Fibroblast of peridontal ligament (primary cell): Measurements from ENCODE around the gene NUCKS1.

Experiments used
- DNase-seq: peaks from one replicate; pipeline ENCODE4 v3.0.0-alpha.2; 2010; ENCODE audit errors: extremely low read depth

Gene NUCKS1

DNA sequence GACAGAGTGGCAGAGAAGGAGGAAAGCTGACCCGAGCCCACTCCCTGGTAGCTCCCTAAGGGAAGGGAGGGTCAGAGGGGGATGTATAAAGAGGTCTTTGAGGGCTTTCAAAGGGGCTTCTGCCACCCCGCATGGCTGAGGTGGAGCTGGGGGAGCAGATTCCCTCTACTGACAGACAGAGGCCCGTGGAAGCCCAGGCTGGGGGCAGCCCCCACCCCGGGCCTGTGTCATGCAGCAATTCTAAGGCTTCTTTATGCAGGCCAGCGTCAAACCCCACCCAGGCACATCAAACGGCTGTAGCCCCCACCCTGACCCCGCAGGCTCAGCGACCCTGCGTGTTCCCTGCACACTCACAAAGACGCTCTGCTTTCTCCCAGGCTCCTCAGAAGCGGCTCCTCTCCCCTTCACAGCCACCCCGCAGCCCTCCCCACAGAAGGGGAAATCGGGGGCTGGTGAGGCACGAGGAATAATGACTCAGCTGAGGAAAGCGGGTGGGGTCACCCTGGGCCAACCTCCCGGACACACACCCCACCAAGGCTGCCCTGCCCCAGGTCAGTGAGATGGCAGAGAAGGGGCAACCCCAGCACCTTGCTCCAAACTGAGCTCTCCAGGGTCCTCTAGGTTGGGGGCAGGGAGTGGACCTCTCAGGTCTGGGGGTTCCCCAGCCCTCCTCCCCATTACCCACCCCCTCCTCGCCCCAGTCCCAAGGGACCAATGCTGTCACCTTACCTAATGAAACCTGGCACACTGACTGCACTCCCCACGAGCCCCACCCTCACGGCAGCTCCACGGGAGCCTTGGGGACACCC is 80.4 kb downstream of the NUCKS1 start:
- DNase-seq: no peak

- no peak for DNase-seq
These were observed 81.0 kb downstream of the NUCKS1 start for GRCh38 chr1:205668951-205669340.

DNA sequence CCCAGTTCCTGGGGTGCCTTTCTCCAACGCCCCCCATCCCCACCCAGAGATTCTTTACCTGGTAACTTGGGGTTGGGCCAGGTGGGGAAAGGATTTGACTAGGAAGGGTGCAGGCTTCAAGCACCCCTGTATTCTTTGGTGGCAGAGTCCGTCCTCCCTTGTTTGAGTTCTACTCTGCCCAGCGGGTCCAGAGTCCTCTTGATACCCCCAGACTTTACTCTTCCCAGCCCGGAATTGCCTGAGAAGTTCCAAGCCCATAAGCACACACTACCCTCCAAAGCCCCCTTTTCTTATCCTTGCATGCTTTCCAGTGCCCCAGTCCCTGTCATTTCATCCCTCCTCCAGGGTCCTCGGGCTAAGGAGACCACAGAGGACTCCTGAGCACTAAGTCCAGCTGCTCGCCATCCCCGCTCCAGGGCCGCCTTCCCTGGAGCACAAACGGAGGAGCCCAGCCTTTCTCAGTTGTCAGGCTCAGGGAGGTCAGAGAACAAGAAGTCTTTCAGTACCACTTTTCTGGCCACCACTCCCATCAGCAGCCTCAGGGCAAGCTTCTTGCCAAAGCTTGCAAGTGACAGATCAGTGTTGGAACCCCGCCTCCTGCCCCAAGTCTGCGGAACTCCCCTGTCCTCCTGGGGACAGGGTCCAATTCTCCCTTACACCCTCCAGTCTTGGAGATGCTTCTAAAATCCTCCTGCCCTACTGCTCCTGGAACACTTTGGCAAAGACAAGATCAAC is 81.9 kb downstream of the NUCKS1 start:
- DNase-seq: no peak

- no peak for DNase-seq
These were observed 83.4 kb downstream of the NUCKS1 start for GRCh38 chr1:205666372-205667166.

DNA sequence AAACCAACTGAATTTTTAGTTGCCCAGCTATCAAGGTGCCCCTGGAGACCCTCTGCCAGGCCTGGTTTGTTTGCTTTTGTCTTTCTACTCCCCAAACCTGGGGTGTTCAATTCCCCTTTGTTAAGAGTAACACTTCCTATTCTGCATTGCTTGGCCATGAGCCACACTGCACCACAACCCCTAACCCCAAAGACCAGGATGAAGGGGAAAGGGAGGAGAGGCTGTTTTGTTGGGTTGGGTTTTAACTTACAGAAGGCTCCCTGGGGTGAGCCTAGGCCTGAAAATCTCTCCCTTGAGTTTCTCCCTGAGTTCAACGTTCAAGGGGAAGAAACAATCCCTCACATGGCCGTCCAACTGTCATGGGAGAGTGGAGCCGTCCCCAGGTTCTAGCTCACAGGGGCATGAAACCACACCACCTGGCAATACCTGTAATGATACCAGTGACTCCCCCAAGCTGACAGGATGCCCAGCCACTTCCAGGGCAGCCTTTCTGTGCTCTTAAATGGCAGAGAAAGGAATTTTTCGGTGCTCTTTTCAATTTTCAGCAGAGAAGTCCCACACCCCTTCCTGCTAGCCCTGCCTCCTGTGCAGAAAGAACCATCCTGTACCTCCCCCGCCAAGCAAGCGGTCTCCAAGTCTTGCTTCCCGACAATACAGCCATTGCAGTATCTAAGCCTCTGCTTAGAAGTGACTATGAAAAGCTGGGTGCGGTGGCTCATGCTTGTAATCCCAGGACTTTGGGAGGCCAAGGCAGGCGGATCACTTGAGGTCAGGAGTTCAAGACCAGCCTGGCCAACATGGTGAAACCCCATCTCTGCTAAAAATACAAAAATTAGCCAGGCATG is 84.6 kb downstream of the NUCKS1 start:
- no peak for DNase-seq

DNA sequence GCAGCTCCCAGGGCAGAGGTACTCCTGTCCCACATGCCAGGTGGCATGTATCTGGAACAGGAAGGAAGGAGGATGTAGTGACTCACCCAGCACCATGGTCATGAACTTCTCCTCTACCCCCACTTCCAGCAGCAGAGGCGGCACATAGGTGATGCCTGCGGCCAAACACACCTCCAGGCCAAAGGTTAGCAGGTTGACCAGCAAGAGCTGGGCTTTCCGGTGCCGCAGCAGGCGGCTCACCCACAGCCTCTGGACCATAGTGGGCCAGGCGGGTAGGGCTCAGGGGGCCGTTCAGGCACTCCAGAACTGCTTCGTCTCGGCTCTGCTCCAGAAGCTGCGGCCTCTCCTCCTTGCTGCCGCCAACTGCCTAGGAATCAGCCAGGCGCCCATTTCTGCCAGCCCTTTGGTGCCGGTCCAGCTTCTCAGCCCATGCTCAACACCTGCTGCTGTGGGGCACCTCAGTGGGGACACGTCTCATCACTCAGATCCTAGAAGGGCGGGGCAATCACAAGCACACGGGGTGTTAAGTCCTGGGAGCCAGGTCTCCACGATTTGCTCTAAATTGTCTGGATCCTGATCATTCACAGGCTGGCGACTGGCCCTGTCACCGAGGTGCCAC is 85.5 kb downstream of the NUCKS1 start:
- DNase-seq: no peak

- no peak for DNase-seq
These were observed 86.6 kb downstream of the NUCKS1 start for GRCh38 chr1:205663286-205663936.
